ENCODE data around the gene BMAL1.

- TF ChIP-seq POLR2A (IDR thresholded peaks at IDR 0.05; ENCODE audit: low read depth, low read length) (no peak), POLR2AphosphoS5 (IDR thresholded peaks at IDR 0.05; ENCODE audit: low read depth, low read length) (no peak), TAF1 (IDR thresholded peaks at IDR 0.05; ENCODE audit: low read depth, low read length) (no peak), SPI1 (IDR thresholded peaks at IDR 0.05; ENCODE audit: low read depth, low read length) (no peak), POU2F2 (IDR thresholded peaks at IDR 0.05; ENCODE audit: low read depth, low read length) (no peak)
These were observed 137.6 kb downstream of the BMAL1 start for GRCh38 chr11:13415201-13415600.

Measured in GM12891 (cell line).